ENCODE data around the gene LAMA2.

Gene LAMA2

GRCh38 chr6:129269076-129269475, 386.1 kb downstream of the LAMA2 start:
- no peak for DNase-seq (ENCODE audit: low read depth)

GRCh38 chr6:129269891-129270290, 387.0 kb downstream of the LAMA2 start:
- DNase-seq (ENCODE audit: low read depth), result no peak

GRCh38 chr6:129270450-129270849, 387.5 kb downstream of the LAMA2 start:
- DNase-seq (ENCODE audit: low read depth), result no peak

GRCh38 chr6:129273161-129273560, 390.2 kb downstream of the LAMA2 start:
- no peak for DNase-seq (ENCODE audit: low read depth)

- no peak for DNase-seq (ENCODE audit: low read depth)
Observed at GRCh38 chr6:129276461-129276860, 393.5 kb downstream of the LAMA2 start.

GRCh38 chr6:129276986-129277385, 394.0 kb downstream of the LAMA2 start:
- DNase-seq (ENCODE audit: low read depth), result no peak

GRCh38 chr6:129279343-129280292, 396.7 kb downstream of the LAMA2 start:
- no peak for DNase-seq (ENCODE audit: low read depth)

- no peak for DNase-seq (ENCODE audit: low read depth)
Observed at GRCh38 chr6:129280293-129280644, 397.3 kb downstream of the LAMA2 start.

- no peak for DNase-seq (ENCODE audit: low read depth)
Observed at GRCh38 chr6:129280749-129281148, 397.8 kb downstream of the LAMA2 start.

- DNase-seq (ENCODE audit: low read depth), result no peak
Observed at GRCh38 chr6:129281168-129281796, 398.3 kb downstream of the LAMA2 start.

GRCh38 chr6:129282019-129282418, 399.1 kb downstream of the LAMA2 start:
- no peak for DNase-seq (ENCODE audit: low read depth)

GRCh38 chr6:129284225-129284624, 401.3 kb downstream of the LAMA2 start:
- DNase-seq (ENCODE audit: low read depth), result no peak

- DNase-seq (ENCODE audit: low read depth), result no peak
Observed at GRCh38 chr6:129287231-129288177, 404.6 kb downstream of the LAMA2 start.

- DNase-seq (ENCODE audit: low read depth), result no peak
Observed at GRCh38 chr6:129289442-129289841, 406.5 kb downstream of the LAMA2 start.

GRCh38 chr6:129292836-129293235, 409.9 kb downstream of the LAMA2 start:
- no peak for DNase-seq (ENCODE audit: low read depth)

- DNase-seq (ENCODE audit: low read depth), result no peak
Observed at GRCh38 chr6:129297592-129297991, 414.7 kb downstream of the LAMA2 start.

GRCh38 chr6:129302671-129303070, 419.7 kb downstream of the LAMA2 start:
- no peak for DNase-seq (ENCODE audit: low read depth)

GRCh38 chr6:129306826-129307225, 423.9 kb downstream of the LAMA2 start:
- DNase-seq (ENCODE audit: low read depth), result no peak

- no peak for DNase-seq (ENCODE audit: low read depth)
Observed at GRCh38 chr6:129307845-129308244, 424.9 kb downstream of the LAMA2 start.

- DNase-seq (ENCODE audit: low read depth), result no peak
Observed at GRCh38 chr6:129309154-129309553, 426.2 kb downstream of the LAMA2 start.

- peak; percentile 45 for DNase-seq (ENCODE audit: low read depth)
Observed at GRCh38 chr6:129312880-129313279, 429.9 kb downstream of the LAMA2 start.

GRCh38 chr6:129314575-129314974, 431.6 kb downstream of the LAMA2 start:
- no peak for DNase-seq (ENCODE audit: low read depth)
